Activated naive CD4-positive, alpha-beta T cell treated with anti-CD3 and anti-CD28 coated beads, Interleukin-2, amount 50 U/mL, for 72 hours (primary cell): Measurements from ENCODE around the gene ERBB4. TPM values are rescaled to one million over a fixed set of nuclear protein-coding genes. Genes with fewer than 3 reads are reported as not detected.
"Not testable (repeated sequence)": the region's sequence is repeated elsewhere in the genome, so short reads cannot be mapped to it uniquely, and the experiment has no call there.

Source experiments
- ATAC-seq, 2 donors: fragments of 150-1000 bp; cut with Tn5 transposase; 2 replicates each; pipeline ENCODE4 v1.10.0; 2021; ENCODE audit warnings: mild to moderate bottlenecking in 2 of 2, moderate library complexity in 2 of 2
- DNase-seq, 2 donors: peaks; one replicate each; pipeline ENCODE4 v3.0.0; 2021 to 2022; ENCODE audit warnings: low spot score in 2 of 2
- H3K27ac Mint-ChIP-seq, 2 donors: one replicate each; pipeline ENCODE4 v1.8.0; 2022; ENCODE audit warnings: mild to moderate bottlenecking in 2 of 2, mixed read lengths in 2 of 2
- H3K36me3 Mint-ChIP-seq, 2 donors: one replicate each; pipeline ENCODE4 v1.8.0; 2022; ENCODE audit warnings: mixed read lengths in 2 of 2
- H3K9me3 Mint-ChIP-seq, 2 donors: one replicate each; pipeline ENCODE4 v1.8.0; 2022; ENCODE audit warnings: mixed read lengths in 2 of 2
- total RNA-seq, 2 donors: library from RNA; stranded (reverse); gene quantifications; one replicate each; pipeline ENCODE4 v1.2.3, GENCODE V29; 2022

ERBB4 gene
- total RNA-seq, 2 donors from 2014 or later = not detected

GRCh38 chr2:212477571-212477970, 61.0 kb downstream of the ERBB4 start:
- Mint-ChIP-seq H3K36me3 (no peaks in the 10 kb centered on the region), H3K27ac (no peak overlapping the region), H3K9me3 (peaks cover 6 to 16% of the 10 kb centered on the region in 2 donors)
- ATAC-seq (no peak), DNase-seq (no peak)

- no peak for DNase-seq
- peaks cover 6 to 16% of the 10 kb centered on the region in 2 donors for H3K9me3 Mint-ChIP-seq
- no peak overlapping the region for H3K27ac Mint-ChIP-seq
- ATAC-seq = no peak
- no peaks in the 10 kb centered on the region for H3K36me3 Mint-ChIP-seq
Measured at GRCh38 chr2:212473211-212473610, 65.4 kb downstream of the ERBB4 start.

- H3K27ac Mint-ChIP-seq, H3K36me3 Mint-ChIP-seq, DNase-seq, H3K9me3 Mint-ChIP-seq, ATAC-seq: not testable (repeated sequence)
Measured at GRCh38 chr2:212467551-212467950, 71.1 kb downstream of the ERBB4 start.

GRCh38 chr2:212465456-212465855, 73.1 kb downstream of the ERBB4 start:
- peaks cover 15% of the 10 kb centered on the region in 2 donors for H3K9me3 Mint-ChIP-seq
- DNase-seq (no peak), ATAC-seq (no peak)
- no peaks in the 10 kb centered on the region for H3K36me3 Mint-ChIP-seq
- no peak overlapping the region for H3K27ac Mint-ChIP-seq

- not testable (repeated sequence) for DNase-seq, H3K27ac Mint-ChIP-seq, ATAC-seq, H3K36me3 Mint-ChIP-seq
- peaks cover 13 to 25% of the 10 kb centered on the region in 2 donors for H3K9me3 Mint-ChIP-seq
Measured at GRCh38 chr2:212461708-212462107, 76.9 kb downstream of the ERBB4 start.

- Mint-ChIP-seq H3K27ac (no peak overlapping the region), H3K36me3 (no peaks in the 10 kb centered on the region), H3K9me3 (peaks cover 0 to 5% of the 10 kb centered on the region in 2 donors)
- DNase-seq (no peak), ATAC-seq (no peak)
Measured at GRCh38 chr2:212454149-212454548, 84.5 kb downstream of the ERBB4 start.

GRCh38 chr2:212451786-212452231, 86.8 kb downstream of the ERBB4 start:
- DNase-seq (no peak), ATAC-seq (no peak)
- H3K9me3 Mint-ChIP-seq = peaks cover 3% of the 10 kb centered on the region in 2 donors
- no peaks in the 10 kb centered on the region for H3K36me3 Mint-ChIP-seq
- H3K27ac Mint-ChIP-seq = no peak overlapping the region

GRCh38 chr2:212448698-212449097, 89.9 kb downstream of the ERBB4 start:
- no peak for DNase-seq
- no peak for ATAC-seq
- peaks cover 3 to 8% of the 10 kb centered on the region in 2 donors for H3K9me3 Mint-ChIP-seq
- no peak overlapping the region for H3K27ac Mint-ChIP-seq
- no peaks in the 10 kb centered on the region for H3K36me3 Mint-ChIP-seq

- Mint-ChIP-seq H3K9me3 (peaks cover 15 to 21% of the 10 kb centered on the region in 2 donors), H3K27ac (no peak overlapping the region), H3K36me3 (no peaks in the 10 kb centered on the region)
- ATAC-seq (no peak), DNase-seq (no peak)
Measured at GRCh38 chr2:212441821-212442220, 96.8 kb downstream of the ERBB4 start.

GRCh38 chr2:212441141-212441540, 97.5 kb downstream of the ERBB4 start:
- ATAC-seq (no peak), DNase-seq (no peak)
- no peak overlapping the region for H3K27ac Mint-ChIP-seq
- peaks cover 15 to 21% of the 10 kb centered on the region in 2 donors for H3K9me3 Mint-ChIP-seq
- no peaks in the 10 kb centered on the region for H3K36me3 Mint-ChIP-seq

- DNase-seq = no peak
- Mint-ChIP-seq H3K27ac (no peak overlapping the region), H3K9me3 (peaks cover 5 to 12% of the 10 kb centered on the region in 2 donors), H3K36me3 (no peaks in the 10 kb centered on the region)
- ATAC-seq = no peak
Measured at GRCh38 chr2:212428681-212429478, 109.7 kb downstream of the ERBB4 start.

- Mint-ChIP-seq H3K27ac (no peak overlapping the region), H3K9me3 (peaks cover 5 to 12% of the 10 kb centered on the region in 2 donors), H3K36me3 (no peaks in the 10 kb centered on the region)
- DNase-seq = no peak
- no peak for ATAC-seq
Measured at GRCh38 chr2:212427638-212428037, 111.0 kb downstream of the ERBB4 start.

- DNase-seq = no peak
- no peak overlapping the region for H3K27ac Mint-ChIP-seq
- ATAC-seq = no peak
- H3K9me3 Mint-ChIP-seq = peaks cover 5 to 12% of the 10 kb centered on the region in 2 donors
- no peaks in the 10 kb centered on the region for H3K36me3 Mint-ChIP-seq
Measured at GRCh38 chr2:212426637-212427412, 111.8 kb downstream of the ERBB4 start.

GRCh38 chr2:212424082-212424481, 114.5 kb downstream of the ERBB4 start:
- ATAC-seq = no peak
- no peaks in the 10 kb centered on the region for H3K9me3 Mint-ChIP-seq
- no peaks in the 10 kb centered on the region for H3K36me3 Mint-ChIP-seq
- DNase-seq = no peak
- no peak overlapping the region for H3K27ac Mint-ChIP-seq

- no peak overlapping the region for H3K27ac Mint-ChIP-seq
- no peaks in the 10 kb centered on the region for H3K36me3 Mint-ChIP-seq
- no peaks in the 10 kb centered on the region for H3K9me3 Mint-ChIP-seq
- DNase-seq (no peak), ATAC-seq (no peak)
Measured at GRCh38 chr2:212423089-212423488, 115.5 kb downstream of the ERBB4 start.

- ATAC-seq (no peak), DNase-seq (no peak)
- Mint-ChIP-seq H3K36me3 (no peaks in the 10 kb centered on the region), H3K27ac (no peak overlapping the region), H3K9me3 (no peaks in the 10 kb centered on the region)
Measured at GRCh38 chr2:212421556-212422334, 116.9 kb downstream of the ERBB4 start.

- H3K9me3 Mint-ChIP-seq = peaks cover 2 to 14% of the 10 kb centered on the region in 2 donors
- ATAC-seq (no peak), DNase-seq (no peak)
Measured at GRCh38 chr2:212416086-212416485, 122.5 kb downstream of the ERBB4 start.

More at GRCh38 chr2:212416086-212416485, 122.5 kb downstream of the ERBB4 start:
- Mint-ChIP-seq H3K36me3 (no peaks in the 10 kb centered on the region), H3K27ac (no peak overlapping the region)
